Pancreas (tissue), 10 donors: ENCODE data around the gene ZFP90. TPM values are rescaled to one million over a fixed set of nuclear protein-coding genes. Genes with fewer than 3 reads are reported as not detected.
A peak's percentile ranks its signal among the peaks of the same experiment; 100 is the strongest.

Source experiments
- ATAC-seq, 4 donors: fragments of 200-7000 bp; cut with Tn5 transposase; one replicate each; pipeline versions ENCODE4 v1.8.0 to v1.9.1; 2020; ENCODE audit warnings: mild to moderate bottlenecking in 4 of 4, moderate library complexity in 4 of 4
- DNase-seq, 6 donors: peaks; one replicate each; pipeline ENCODE4 v3.0.0-alpha.2; 2020
- FAIRE-seq: peaks from 2 replicates; lab custom pipeline; 2012; peaks lifted over from hg19 to GRCh38; lab: Jason Lieb, UNC
- H3K27ac ChIP-seq, 4 donors: fragments of 200-600 bp; sonication (generic); 1 replicate in 3 of 4; 2 replicates in 1 of 4; pipeline versions ENCODE4 v1.5.0 to v1.8.0; 2020
- H3K27me3 ChIP-seq, 4 donors: fragments of 200-600 bp; one replicate each; pipeline ENCODE4 v1.8.0; 2021
- H3K36me3 ChIP-seq, 3 donors: fragments of 200-600 bp; sonication (generic) in 1 of 3; one replicate each; pipeline versions ENCODE4 v1.5.0 to v1.8.0; 2020 to 2021
- H3K4me1 ChIP-seq, 3 donors: fragments of 200-600 bp; one replicate each; pipeline ENCODE4 v1.8.0; 2021
- H3K4me3 ChIP-seq, 4 donors: fragments of 200-600 bp; sonication (generic) in 2 of 4; one replicate each; pipeline versions ENCODE4 v1.5.0 to v1.8.0; 2020 to 2021
- H3K9me3 ChIP-seq, 4 donors: fragments of 200-600 bp; one replicate each; pipeline ENCODE4 v1.8.0; 2021
- CTCF ChIP-seq, 4 donors: fragments of 200-600 bp; sonication (generic) in 3 of 4; IDR thresholded peaks; one replicate each; pipeline versions ENCODE4 v1.5.0 to v1.8.0; 2021; ENCODE audit warnings: antibody characterized with exemption in 4 of 4
- whole genome bisulfite sequencing, 2 donors: extraction: QIAGEN DNeasy Blood & Tissue Kit; methylation state at CpG; one replicate each; pipeline ENCODE4 v1.1.7; 2013; 5-methylcytosine and 5-hydroxymethylcytosine counted together
- intact Hi-C, 3 donors: fragments of 100-400 bp; cut with DNase I; formaldehyde crosslinking; loops; one replicate each; pipeline versions ENCODE4 v1.11.1 to v1.14.2; 2022
- polyA plus RNA-seq, 2 donors: library from polyadenylated mRNA; stranded (reverse); fragments of 200-250 nt; gene quantifications; one replicate each; pipeline ENCODE4 v1.2.3, GENCODE V29; 2013
- total RNA-seq, 6 donors: library from RNA; stranded (reverse); fragmentation: NEBNext Ultra II Directional in 4 of 6; extraction: Animal tissue kit (Norgen Biotek cat#: 25700) in 4 of 6; gene quantifications; one replicate each; pipeline versions ENCODE4 v1.2.1 to v1.2.4, GENCODE V29; 2021 to 2023
- donor health status: healthy with polysubstance abuse.
- donor health status: DM: no; HTN: no; CAD: no; lungs with moderate emphysema.
- donor health status: DM: no; HTN: no; CAD: no.
- donor health status: control.
- donor health status: control.
- donor health status: Bipolar disorder and iron deficiency.
- donor health status: DM: yes; HTN: yes; CAD: no.
- donor health status: DM: no; HTN: no; CAD: no.
- donor health status: DM: no; HTN: no; CAD: no.
- donor health status: DM: yes; HTN: yes; CAD: no.

ZFP90 gene
- total and polyA plus RNA-seq, 8 donors: 5.4 to 15.3 (median 9.1) TPM

GRCh38 chr16:68499006-68499405, 40.1 kb upstream of the ZFP90 start:
- FAIRE-seq: no peak
- intact Hi-C loops: no loop called here
- no peaks in the 10 kb centered on the region for H3K9me3 ChIP-seq
- H3K36me3 ChIP-seq: no peaks in the 10 kb centered on the region
- no peak overlapping the region for H3K4me3 ChIP-seq
- no peaks in the 10 kb centered on the region for H3K27me3 ChIP-seq
- H3K4me1 ChIP-seq: no peaks in the 10 kb centered on the region
- peak in 1 of 4 donors; percentile 23 for ATAC-seq
- no peak overlapping the region for H3K27ac ChIP-seq
- DNase-seq: peak in 1 of 6 donors; percentile 42
- WGBS, 2 donors: 31 to 36% methylated on average over 5 of the region's 5 CpGs
- TF ChIP-seq CTCF (IDR thresholded peaks at IDR 0.05): no peak

- Histone ChIP-seq H3K27me3 (no peaks in the 10 kb centered on the region), H3K36me3 (no peaks in the 10 kb centered on the region), H3K4me3 (no peak overlapping the region), H3K4me1 (no peaks in the 10 kb centered on the region), H3K27ac (no peak overlapping the region), H3K9me3 (no peaks in the 10 kb centered on the region)
- FAIRE-seq (no peak), ATAC-seq (no peak), DNase-seq (peak in 1 of 6 donors; percentile 10)
- intact Hi-C loops: loop anchor here in 1 of 3 donors (10.0 kb wide), 1 partner anchor 109 kb away; no protein-coding TSS in a partner anchor
- 81 to 91% methylated on average over 3 of the region's 3 CpGs for WGBS, 2 donors
- no peak for TF ChIP-seq CTCF (IDR thresholded peaks at IDR 0.05)
Measured at GRCh38 chr16:68503334-68503733, 35.8 kb upstream of the ZFP90 start.

- ATAC-seq (no peak), FAIRE-seq (no peak), DNase-seq (peak in 1 of 6 donors; percentile 12)
- Histone ChIP-seq H3K4me1 (no peaks in the 10 kb centered on the region), H3K36me3 (no peaks in the 10 kb centered on the region), H3K27me3 (no peaks in the 10 kb centered on the region), H3K27ac (no peak overlapping the region), H3K9me3 (no peaks in the 10 kb centered on the region), H3K4me3 (no peak overlapping the region)
- intact Hi-C loops: loop anchor here in 1 of 3 donors (10.0 kb wide), 1 partner anchor 109 kb away; no protein-coding TSS in a partner anchor
- 87% methylated on average over 7 of the region's 7 CpGs for WGBS, 2 donors
- TF ChIP-seq CTCF (IDR thresholded peaks at IDR 0.05): no peak
Measured at GRCh38 chr16:68504066-68504465, 35.0 kb upstream of the ZFP90 start.

- no peak overlapping the region for H3K4me3 ChIP-seq
- H3K4me1 ChIP-seq: peaks cover 0 to 3% (median 0%) of the 10 kb centered on the region in 3 donors
- WGBS, 2 donors: 76 to 78% methylated on average over 10 of the region's 10 CpGs
- ATAC-seq: no peak
- DNase-seq: peak in 1 of 6 donors; percentile 11
- H3K9me3 ChIP-seq: no peaks in the 10 kb centered on the region
- H3K27ac ChIP-seq: no peak overlapping the region
- no peak for FAIRE-seq
- no peak for TF ChIP-seq CTCF (IDR thresholded peaks at IDR 0.05)
- H3K36me3 ChIP-seq: no peaks in the 10 kb centered on the region
- intact Hi-C loops: loop anchor here (5.0 to 10.0 kb wide), 2 partner anchors 109 to 112 kb away; no protein-coding TSS in a partner anchor
- no peaks in the 10 kb centered on the region for H3K27me3 ChIP-seq
Measured at GRCh38 chr16:68506331-68507053, 32.6 kb upstream of the ZFP90 start.

GRCh38 chr16:68508013-68508412, 31.1 kb upstream of the ZFP90 start:
- FAIRE-seq (no peak), ATAC-seq (no peak), DNase-seq (no peak)
- H3K4me3 ChIP-seq: no peak overlapping the region
- intact Hi-C loops: loop anchor here (5.0 to 10.0 kb wide), 2 partner anchors 111 to 113 kb away; no protein-coding TSS in a partner anchor
- H3K36me3 ChIP-seq: no peaks in the 10 kb centered on the region
- no peaks in the 10 kb centered on the region for H3K9me3 ChIP-seq
- no peak overlapping the region for H3K27ac ChIP-seq
- H3K4me1 ChIP-seq: peaks cover 0 to 3% (median 0%) of the 10 kb centered on the region in 3 donors
- 72 to 82% methylated on average over 8 of the region's 8 CpGs for WGBS, 2 donors
- no peak for TF ChIP-seq CTCF (IDR thresholded peaks at IDR 0.05)
- no peaks in the 10 kb centered on the region for H3K27me3 ChIP-seq
